Tongue (tissue), 3 donors: Measurements from ENCODE around the gene B3GAT3. TPM values are rescaled to one million over a fixed set of nuclear protein-coding genes. Genes with fewer than 3 reads are reported as not detected.
"Not testable (repeated sequence)": the region's sequence is repeated elsewhere in the genome, so short reads cannot be mapped to it uniquely, and the experiment has no call there.

Source experiments
- DNase-seq: peaks from one replicate; pipeline ENCODE4 v3.0.0-alpha.2; 2015
- small RNA-seq: library from RNA; depleted of rRNA; stranded (forward); fragments of <200 nt; gene quantifications from one replicate; pipeline ENCODE3, GENCODE V24; 2014; ENCODE audit warnings: low replicate concordance
- total RNA-seq: library from RNA; depleted of rRNA; stranded (reverse); fragments of >200 nt; gene quantifications from one replicate; pipeline ENCODE4 v1.2.3, GENCODE V29; 2014

B3GAT3 gene
- total RNA-seq, 1 donor from 2014 or later, result 14.4 TPM

DNA sequence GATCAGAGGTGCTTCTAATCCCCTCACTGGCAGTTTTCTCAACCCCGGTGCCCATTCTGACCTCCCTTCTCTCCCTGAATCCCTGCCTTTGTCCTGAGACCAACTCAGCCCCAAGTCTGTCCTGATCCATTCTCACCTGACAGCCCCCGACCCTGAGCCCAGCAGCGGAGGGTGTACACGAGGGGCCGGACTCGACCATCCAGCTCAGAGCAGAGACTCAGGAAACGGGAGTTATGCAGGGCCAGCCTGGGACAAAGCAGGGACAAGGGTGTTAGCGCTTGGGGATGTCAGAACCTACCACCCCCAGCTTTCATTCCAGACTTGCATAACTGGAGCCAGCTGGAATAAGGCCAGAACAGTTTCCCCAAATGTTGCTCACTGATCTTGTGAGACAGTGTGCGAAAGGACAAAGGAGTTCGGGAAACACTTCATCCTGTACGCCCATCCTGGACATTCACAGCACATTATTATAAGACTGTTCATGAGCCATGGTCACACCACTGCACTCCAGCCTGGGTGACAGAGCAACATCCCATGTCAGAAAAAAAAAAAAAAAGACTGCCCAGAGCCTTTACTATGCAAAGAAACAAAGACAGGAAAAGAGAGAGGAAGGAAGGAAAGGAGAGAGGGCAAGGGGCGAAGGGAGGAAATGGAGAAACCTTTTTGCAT lies 44.6 kb downstream of the B3GAT3 start:
- no peak for DNase-seq

DNA sequence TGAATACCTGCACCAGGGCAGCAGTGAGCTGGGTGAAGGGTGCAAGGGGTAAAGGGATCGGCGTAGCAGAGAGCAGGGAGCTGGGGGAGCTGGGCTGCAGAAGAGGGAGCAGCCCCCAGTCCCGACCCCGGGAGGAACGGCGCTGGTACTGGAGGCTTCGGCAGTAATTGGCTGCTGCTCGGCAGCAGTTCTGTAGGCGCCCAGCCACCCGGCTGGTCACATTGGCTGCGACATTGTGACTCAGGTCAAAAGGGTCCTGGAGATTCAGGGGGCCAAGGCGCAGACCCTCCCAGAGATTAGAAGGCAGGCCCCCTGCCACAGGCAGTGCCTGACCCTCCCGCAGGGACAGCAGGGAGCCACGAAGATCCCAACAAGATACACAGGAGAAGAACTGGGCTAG lies 45.9 kb downstream of the B3GAT3 start:
- DNase-seq, result no peak

DNA sequence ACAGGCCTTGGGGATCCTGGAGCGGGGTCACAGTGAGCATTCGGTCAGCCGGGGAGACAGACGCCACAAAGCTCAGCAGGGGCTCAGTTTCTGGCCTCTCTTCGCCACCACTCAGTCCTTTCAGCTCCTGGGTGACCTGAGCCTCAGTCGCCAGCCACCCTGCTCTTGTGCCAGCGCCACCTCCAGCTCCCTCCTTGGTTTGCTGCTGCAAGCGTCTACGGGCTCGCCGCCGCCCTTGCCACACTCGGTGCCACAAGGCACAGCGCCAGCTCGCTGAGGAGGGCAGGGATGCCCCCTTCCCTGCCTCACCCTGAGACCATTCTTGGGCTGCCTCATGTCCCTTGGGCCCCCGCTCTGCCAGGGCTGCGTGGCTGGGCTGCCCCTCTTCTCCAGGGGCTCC lies 46.6 kb downstream of the B3GAT3 start:
- no peak for DNase-seq

DNA sequence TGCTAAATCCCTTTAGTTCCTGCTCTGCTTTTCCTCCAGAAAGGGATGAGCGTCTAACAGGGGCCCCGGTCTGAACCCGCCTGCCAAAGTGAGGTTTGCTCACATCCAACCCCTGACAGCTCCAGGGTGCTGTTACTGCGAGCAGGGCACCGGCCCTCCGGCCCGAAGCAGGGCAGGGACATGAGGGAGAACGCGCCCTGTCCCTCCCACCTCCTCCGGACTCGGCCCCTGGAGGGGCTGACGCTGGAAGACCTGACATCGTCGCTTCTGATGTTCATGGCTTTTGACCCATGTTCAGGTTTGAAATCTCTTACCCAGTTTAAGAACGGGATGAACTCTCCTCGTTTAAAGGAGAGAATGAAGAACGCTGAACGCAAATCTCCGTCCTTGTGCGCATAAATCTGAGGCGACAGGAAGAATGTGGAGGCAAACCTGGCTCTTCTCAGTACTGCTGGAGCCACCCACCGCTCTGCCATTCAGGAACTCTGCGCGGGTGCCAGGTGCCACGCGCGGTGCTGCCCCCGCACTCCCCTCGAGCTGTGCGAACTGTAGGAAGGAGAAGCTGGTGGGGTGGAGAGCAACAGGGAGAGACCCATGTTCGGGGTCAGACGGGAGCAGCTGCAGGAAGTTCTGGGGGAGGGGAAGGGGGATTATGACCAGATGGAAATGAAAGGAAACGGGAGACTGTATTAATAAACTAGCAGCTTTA lies 47.3 kb downstream of the B3GAT3 start:
- DNase-seq, result peak; percentile 72

DNA sequence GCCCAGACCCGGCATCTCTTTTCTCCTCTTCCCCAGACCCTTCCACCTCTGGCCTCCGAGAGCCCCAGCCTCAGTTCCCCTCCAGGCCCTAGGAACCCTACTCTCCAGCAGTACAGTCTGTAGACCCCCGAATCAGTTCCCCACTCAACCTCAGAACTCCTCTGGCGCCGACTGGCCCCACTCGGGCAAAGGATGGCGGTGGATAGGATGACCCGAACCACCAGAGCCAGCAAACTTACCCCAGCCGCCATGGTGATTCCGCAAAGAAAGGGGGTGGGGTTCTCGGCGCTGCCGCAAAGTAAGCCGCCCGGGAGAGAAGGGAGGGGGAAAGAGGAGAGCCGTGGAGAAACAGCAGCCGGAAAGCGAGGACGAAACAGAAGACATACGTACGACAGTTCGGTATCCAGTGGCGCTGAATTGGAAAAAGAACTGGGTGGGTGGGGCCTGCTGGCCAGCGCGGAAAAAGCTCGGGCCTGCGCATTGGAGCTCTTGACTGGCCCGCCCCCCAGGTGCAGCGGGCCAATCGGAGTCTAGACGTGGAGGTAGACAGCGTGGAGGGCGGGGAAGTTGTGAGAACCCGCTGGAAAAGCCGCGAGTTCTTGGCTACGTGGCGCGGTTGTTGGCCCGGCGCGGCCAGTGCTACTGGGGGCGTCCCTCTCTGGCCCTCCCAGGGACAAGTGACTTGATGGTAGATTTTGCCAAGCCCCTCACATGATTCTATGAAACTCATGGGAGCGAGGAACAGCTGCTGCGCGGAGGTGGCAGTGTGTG lies 48.0 kb downstream of the B3GAT3 start, which contains the start of gene EEF1G:
TSS of gene EEF1G (minus strand) at position 300 of the 771 bp plus-strand sequence. CDS start at position 251, 49 bp downstream.
- DNase-seq, result peak; percentile 100

DNA sequence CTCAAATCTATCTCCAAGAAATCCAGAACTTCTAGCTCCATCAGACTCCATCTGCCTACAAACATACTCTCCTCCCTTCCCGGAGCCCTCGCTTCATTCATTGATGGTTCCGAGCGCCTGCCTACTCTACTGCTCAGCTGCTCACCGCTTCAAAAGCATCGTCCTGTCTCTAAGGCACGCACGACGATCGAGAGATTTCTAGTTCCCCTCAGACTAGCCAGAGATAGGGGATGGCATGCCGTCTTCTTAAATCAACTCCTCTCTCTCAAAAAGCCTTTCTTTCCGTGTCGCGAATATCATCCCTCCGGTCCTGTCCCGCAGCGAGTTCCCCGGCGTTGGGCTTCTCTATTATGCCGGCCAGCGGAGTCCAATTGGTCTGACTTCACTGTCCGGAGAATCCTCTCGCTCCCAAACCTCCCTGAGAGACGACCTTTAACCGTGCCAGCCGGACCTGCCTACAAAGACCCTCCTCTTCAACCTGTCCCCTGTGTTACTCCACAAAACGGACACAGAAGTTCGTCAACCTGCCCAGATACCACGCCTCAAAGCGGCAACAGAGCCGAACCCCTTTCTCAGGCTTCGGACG lies 48.7 kb downstream of the B3GAT3 start:
- peak; percentile 53 for DNase-seq

DNA sequence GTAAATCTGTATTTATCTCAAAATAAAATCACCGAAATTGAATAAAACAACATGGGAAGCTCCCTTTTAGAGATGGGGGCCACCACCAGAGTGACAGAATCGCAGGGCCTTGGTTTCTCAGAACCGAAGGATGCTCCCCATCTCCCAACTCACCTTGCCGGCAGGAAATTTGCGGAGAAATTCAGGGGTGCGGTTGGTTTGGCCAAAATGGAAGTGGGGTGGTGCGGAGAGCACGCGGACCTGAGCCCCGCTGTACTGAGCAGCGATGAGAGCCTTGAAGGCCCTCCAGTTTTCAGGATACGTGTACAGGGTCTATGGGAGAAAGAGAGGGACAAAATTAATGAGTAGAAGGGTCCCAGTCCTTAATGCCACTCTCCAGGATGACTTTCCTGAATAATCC lies 49.4 kb downstream of the B3GAT3 start:
- DNase-seq, result no peak

DNA sequence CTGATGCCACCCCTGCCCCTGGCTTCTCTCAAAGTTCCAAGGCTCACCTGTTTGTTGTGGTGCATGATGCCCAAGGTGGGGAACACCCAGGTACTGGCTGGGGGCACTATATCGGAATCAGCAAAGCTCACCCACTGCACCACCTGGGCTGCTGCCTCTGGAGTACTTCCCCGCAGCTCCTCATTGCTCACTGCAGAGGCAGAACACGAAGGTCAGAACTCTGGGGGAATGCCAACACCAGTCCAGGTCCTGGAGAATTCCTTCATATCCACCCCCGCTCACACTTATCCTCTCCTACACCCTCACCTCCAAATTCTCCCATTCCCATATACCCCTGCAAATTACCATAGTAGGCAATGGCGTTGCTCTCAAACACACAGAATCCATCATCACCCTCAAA lies 50.3 kb downstream of the B3GAT3 start:
- DNase-seq, result not testable (repeated sequence)

DNA sequence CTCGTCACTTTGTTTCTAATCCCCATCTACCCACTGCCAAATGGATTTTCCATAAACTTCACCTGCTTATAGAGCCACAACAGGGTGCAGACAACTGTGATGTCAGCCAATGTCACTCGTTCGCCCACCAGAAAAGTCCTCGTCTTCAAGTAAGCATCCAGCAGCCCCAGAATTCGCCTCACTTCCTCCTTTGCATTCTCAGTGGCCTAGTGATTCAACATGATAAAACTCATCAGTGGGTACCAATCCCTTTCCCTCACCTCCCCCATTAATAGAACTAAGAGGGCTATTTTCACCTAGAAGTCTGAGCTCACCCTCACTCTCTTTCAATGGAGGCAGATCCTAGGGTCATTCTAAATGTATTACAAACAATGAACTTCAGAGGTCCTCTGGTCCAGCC lies 50.9 kb downstream of the B3GAT3 start:
- DNase-seq, result not testable (repeated sequence)

DNA sequence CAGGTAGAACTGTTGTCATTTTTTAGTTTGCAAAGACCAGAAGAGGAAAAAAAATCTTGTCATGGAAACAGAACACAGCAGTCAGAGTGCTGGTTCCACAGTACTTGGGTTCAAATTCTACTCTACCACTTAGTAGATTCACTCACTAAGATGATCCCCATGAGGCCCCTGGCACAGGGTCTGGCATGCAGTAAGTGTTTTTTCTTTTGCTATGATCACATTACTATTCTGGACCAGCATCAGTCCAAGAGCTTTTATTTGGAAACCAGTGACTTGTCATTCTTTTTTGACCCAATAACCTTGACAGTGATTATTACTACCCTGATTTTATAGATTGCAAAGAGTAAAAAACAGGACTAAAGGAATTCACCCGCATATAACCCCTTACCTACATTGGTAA lies 52.2 kb downstream of the B3GAT3 start:
- no peak for DNase-seq

DNA sequence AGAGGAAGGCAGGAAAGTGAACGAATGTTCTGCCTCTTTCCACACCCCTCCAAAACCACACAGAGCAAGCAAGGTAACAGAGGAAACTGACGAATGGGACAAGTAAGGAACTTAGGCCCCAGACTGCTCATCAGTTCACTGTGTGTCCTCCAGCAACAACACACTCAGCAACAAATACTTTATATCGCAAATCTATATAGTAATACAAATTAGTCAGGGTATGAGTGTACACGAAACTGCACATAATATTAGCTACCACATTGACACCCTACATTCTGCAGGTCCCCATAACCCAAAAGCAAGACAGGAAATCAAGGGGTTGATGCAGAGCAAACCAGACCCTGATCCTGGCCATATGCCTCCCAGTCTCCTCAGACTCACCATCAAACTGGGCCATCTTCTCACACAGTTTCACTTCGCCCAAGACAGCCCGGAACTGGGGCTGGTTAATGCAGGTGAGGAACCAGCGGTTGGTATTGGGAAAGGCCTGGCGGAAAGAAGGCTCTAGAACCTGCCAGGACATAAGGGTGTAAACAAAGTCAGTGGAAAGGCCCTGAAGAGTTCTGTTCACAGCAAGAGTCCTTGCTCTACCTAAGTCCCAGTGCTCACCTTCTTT lies 54.7 kb downstream of the B3GAT3 start:
- DNase-seq, result no peak

DNA sequence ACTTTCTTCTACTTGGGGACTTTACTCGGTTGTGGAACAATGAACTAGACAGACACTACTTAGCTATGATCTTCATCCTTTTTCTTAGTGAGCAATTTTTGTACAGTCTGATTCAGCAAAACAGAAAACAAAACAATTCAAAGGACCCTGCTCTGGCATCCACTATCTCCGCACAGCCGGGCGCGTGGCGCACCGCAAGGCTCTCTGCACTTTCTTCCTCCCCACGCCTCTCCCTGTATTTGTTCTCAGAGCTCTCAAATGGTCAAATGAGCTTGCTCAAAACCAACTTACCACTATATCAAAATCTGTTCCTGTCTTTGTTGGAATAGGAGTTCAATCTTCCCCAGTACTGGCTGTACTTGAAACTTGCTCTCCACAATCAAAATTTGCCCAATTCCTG lies 55.5 kb downstream of the B3GAT3 start:
- DNase-seq, result no peak

Small RNA genes lying within 50 kb of the gene (small RNA-seq; reads per million reads assigned to genes)
- gene AP001458.1, result not detected
- gene MIR6747, result 0.06 reads per million
- not detected for gene SNORA57

Other genes with a start within 250 kb of the B3GAT3 start
- gene SCGB1A1, start 203.0 kb downstream of the B3GAT3 start, total RNA-seq, result not detected
- 909 TPM for gene AHNAK, start 75.2 kb downstream of the B3GAT3 start, total RNA-seq
- 1,840 TPM for gene EEF1G, start 48.1 kb downstream of the B3GAT3 start, total RNA-seq
- gene TUT1, start 30.5 kb downstream of the B3GAT3 start, total RNA-seq, result 5.8 TPM
- 54.7 TPM for gene MTA2, start 20.1 kb downstream of the B3GAT3 start, total RNA-seq
- gene EML3, start 9.2 kb downstream of the B3GAT3 start, total RNA-seq, result 11.2 TPM
- gene ROM1, start 8.7 kb downstream of the B3GAT3 start, total RNA-seq, result 0.72 TPM
- 158 TPM for gene GANAB, start 24.6 kb upstream of the B3GAT3 start, total RNA-seq
- gene INTS5, start 31.3 kb upstream of the B3GAT3 start, total RNA-seq, result 22.4 TPM
- 10.4 TPM for gene C11orf98, start 43.2 kb upstream of the B3GAT3 start, total RNA-seq
- 2.6 TPM for gene CSKMT, start 43.3 kb upstream of the B3GAT3 start, total RNA-seq
- 5.4 TPM for gene UQCC3, start 49.7 kb upstream of the B3GAT3 start, total RNA-seq
- 2.9 TPM for gene LBHD1, start 50.3 kb upstream of the B3GAT3 start, total RNA-seq
- 90.2 TPM for gene UBXN1, start 57.1 kb upstream of the B3GAT3 start, total RNA-seq
- 33.8 TPM for gene LRRN4CL, start 67.5 kb upstream of the B3GAT3 start, total RNA-seq
- gene BSCL2, start 85.4 kb upstream of the B3GAT3 start, total RNA-seq, result 11.4 TPM
- not detected for gene GNG3, start 85.7 kb upstream of the B3GAT3 start, total RNA-seq
- 39.0 TPM for gene HNRNPUL2, start 105.5 kb upstream of the B3GAT3 start, total RNA-seq
- gene TTC9C, start 106.5 kb upstream of the B3GAT3 start, total RNA-seq, result 18.9 TPM
- gene ZBTB3, start 132.2 kb upstream of the B3GAT3 start, total RNA-seq, result 7.5 TPM
- gene POLR2G, start 139.6 kb upstream of the B3GAT3 start, total RNA-seq, result 56.2 TPM
- gene TAF6L, start 149.4 kb upstream of the B3GAT3 start, total RNA-seq, result 17.7 TPM
- 19.5 TPM for gene TMEM179B, start 165.4 kb upstream of the B3GAT3 start, total RNA-seq
- gene TMEM223, start 170.0 kb upstream of the B3GAT3 start, total RNA-seq, result 24.7 TPM
- gene NXF1, start 183.5 kb upstream of the B3GAT3 start, total RNA-seq, result 45.2 TPM
- gene STX5, start 210.1 kb upstream of the B3GAT3 start, total RNA-seq, result 37.1 TPM
- gene TEX54, start 210.9 kb upstream of the B3GAT3 start, total RNA-seq, result not detected
- 36.8 TPM for gene WDR74, start 217.6 kb upstream of the B3GAT3 start, total RNA-seq